Neural progenitor cell (in vitro differentiated cells): ENCODE data around the gene SCP2. TPM values are rescaled to one million over a fixed set of nuclear protein-coding genes. Genes with fewer than 3 reads are reported as not detected.

Experiments used
- DNase-seq: peaks from one replicate; pipeline ENCODE4 v3.0.0-alpha.2; 2016; ENCODE audit warnings: low spot score
- H2AFZ ChIP-seq: fragments of 200-600 bp; sonication (generic); replicated peaks from 2 replicates; pipeline ENCODE4 v1.6.1; 2016; ENCODE audit warnings: antibody characterized with exemption
- H3F3A ChIP-seq: fragments of 200-600 bp; sonication (generic); 2 replicates; pipeline ENCODE4 v1.6.1; 2016; ENCODE audit warnings: antibody characterized with exemption, low read depth
- H3K27ac ChIP-seq: fragments of 200-600 bp; sonication (generic); 2 replicates; pipeline ENCODE4 v1.5.1; 2016; ENCODE audit warnings: mild to moderate bottlenecking
- H3K27me3 ChIP-seq: fragments of 200-600 bp; sonication (generic); 2 replicates; pipeline ENCODE4 v1.6.1; 2016; ENCODE audit warnings: mild to moderate bottlenecking, moderate library complexity
- H3K36me3 ChIP-seq: fragments of 200-600 bp; sonication (generic); 2 replicates; pipeline ENCODE4 v1.5.1; 2016
- H3K4me1 ChIP-seq: fragments of 200-600 bp; sonication (generic); 2 replicates; pipeline ENCODE4 v1.6.1; 2016; ENCODE audit warnings: mixed run types
- H3K4me2 ChIP-seq: fragments of 200-600 bp; sonication (generic); 2 replicates; pipeline ENCODE4 v1.6.1; 2016
- H3K4me3 ChIP-seq: fragments of 200-600 bp; sonication (generic); 2 replicates; pipeline ENCODE4 v1.5.1; 2016
- H3K79me2 ChIP-seq: fragments of 200-600 bp; sonication (generic); 2 replicates; pipeline ENCODE4 v1.6.1; 2016; ENCODE audit warnings: low read depth
- H3K9ac ChIP-seq: fragments of 200-600 bp; sonication (generic); 2 replicates; pipeline ENCODE4 v1.6.1; 2016
- H3K9me3 ChIP-seq: fragments of 200-600 bp; sonication (generic); 2 replicates; pipeline ENCODE4 v1.5.1; 2016; ENCODE audit warnings: low read depth
- H4K20me1 ChIP-seq: fragments of 200-600 bp; sonication (generic); 2 replicates; pipeline ENCODE4 v1.6.1; 2016; ENCODE audit warnings: low read depth
- H3K27ac Mint-ChIP-seq: 3 replicates; pipeline ENCODE4 v1.8.0; 2021; ENCODE audit warnings: mixed read lengths
- H3K27me3 Mint-ChIP-seq: 2 replicates; pipeline ENCODE4 v1.8.0; 2022; ENCODE audit warnings: low read depth, mild to moderate bottlenecking, inconsistent platforms, moderate library complexity, mixed read lengths; ENCODE audit not compliant: insufficient read depth
- H3K36me3 Mint-ChIP-seq: 3 replicates; pipeline ENCODE4 v1.8.0; 2021; ENCODE audit warnings: mixed read lengths
- H3K4me1 Mint-ChIP-seq: 3 replicates; pipeline ENCODE4 v1.8.0; 2021; ENCODE audit warnings: mixed read lengths
- H3K4me3 Mint-ChIP-seq: 3 replicates; pipeline ENCODE4 v1.8.0; 2021; ENCODE audit warnings: mild to moderate bottlenecking, moderate library complexity, mixed read lengths
- H3K9me3 Mint-ChIP-seq: 3 replicates; pipeline ENCODE4 v1.8.0; 2020; ENCODE audit warnings: mixed read lengths
- EZH2 ChIP-seq: fragments of 200-600 bp; sonication (generic); IDR thresholded peaks from 2 replicates; pipeline ENCODE4 v1.6.1; 2017; ENCODE audit warnings: antibody characterized with exemption, mild to moderate bottlenecking, moderate library complexity
- EZH2phosphoT487 ChIP-seq: fragments of 200-600 bp; sonication (generic); IDR thresholded peaks from 2 replicates; pipeline ENCODE4 v1.6.1; 2017; ENCODE audit warnings: antibody characterized with exemption
- total RNA-seq: library from RNA; depleted of rRNA; stranded (reverse); fragments of >200 nt; gene quantifications from 2 replicates; pipeline ENCODE4 v1.2.3, GENCODE V29; 2015; ENCODE audit warnings: low replicate concordance
- TF ChIP-seq, protein P1 (sequence below): fragments of 200-600 bp; sonication (generic); IDR thresholded peaks from 2 replicates; pipeline ENCODE4 v1.5.1; 2017; ENCODE audit warnings: antibody characterized with exemption, mild to moderate bottlenecking

SCP2 gene
- total RNA-seq, 1 donor from 2014 or later = 101 TPM

DNA sequence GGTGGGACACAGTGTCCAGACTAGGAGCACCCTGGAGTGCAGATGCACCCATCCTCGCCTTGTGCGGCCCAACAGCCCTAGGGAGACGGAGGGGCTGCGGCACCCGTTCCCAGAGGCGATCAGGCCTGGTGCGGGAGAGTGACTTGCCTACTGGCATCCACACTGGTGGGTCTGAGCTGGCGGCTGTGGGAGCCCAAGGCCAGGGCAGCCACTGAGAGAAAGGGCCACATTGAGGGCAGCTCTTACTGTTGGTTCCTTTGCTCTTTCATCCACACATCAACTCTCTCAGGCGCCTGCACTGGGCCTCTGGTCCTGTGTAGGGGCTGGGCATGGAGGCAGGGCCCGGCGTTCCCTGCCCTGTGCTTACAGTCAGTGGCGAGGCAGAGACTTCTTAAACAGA lies 143.5 kb downstream of the SCP2 start:
- Histone ChIP-seq H3K4me2 (no peak overlapping the region), H2AFZ (no peak overlapping the region), H3K79me2 (no peaks in the 10 kb centered on the region), H3K27ac (no peak overlapping the region), H4K20me1 (no peaks in the 10 kb centered on the region), H3K27me3 (no peaks in the 10 kb centered on the region), H3K9me3 (no peaks in the 10 kb centered on the region), H3K9ac (no peak overlapping the region), H3F3A (no peaks in the 10 kb centered on the region), H3K4me3 (no peak overlapping the region), H3K4me1 (peaks cover 14% of the 10 kb centered on the region), H3K36me3 (no peaks in the 10 kb centered on the region)
- H3K4me1 Mint-ChIP-seq = peaks cover 22% of the 10 kb centered on the region
- H3K9me3 Mint-ChIP-seq = peaks cover 2% of the 10 kb centered on the region
- DNase-seq = no peak
- H3K27me3 Mint-ChIP-seq = peaks cover 23% of the 10 kb centered on the region
- no peaks in the 10 kb centered on the region for H3K36me3 Mint-ChIP-seq
- no peak overlapping the region for H3K27ac Mint-ChIP-seq
- TF ChIP-seq EZH2phosphoT487 (no peak), EZH2 (no peak)
- TF ChIP-seq, protein P1, sequence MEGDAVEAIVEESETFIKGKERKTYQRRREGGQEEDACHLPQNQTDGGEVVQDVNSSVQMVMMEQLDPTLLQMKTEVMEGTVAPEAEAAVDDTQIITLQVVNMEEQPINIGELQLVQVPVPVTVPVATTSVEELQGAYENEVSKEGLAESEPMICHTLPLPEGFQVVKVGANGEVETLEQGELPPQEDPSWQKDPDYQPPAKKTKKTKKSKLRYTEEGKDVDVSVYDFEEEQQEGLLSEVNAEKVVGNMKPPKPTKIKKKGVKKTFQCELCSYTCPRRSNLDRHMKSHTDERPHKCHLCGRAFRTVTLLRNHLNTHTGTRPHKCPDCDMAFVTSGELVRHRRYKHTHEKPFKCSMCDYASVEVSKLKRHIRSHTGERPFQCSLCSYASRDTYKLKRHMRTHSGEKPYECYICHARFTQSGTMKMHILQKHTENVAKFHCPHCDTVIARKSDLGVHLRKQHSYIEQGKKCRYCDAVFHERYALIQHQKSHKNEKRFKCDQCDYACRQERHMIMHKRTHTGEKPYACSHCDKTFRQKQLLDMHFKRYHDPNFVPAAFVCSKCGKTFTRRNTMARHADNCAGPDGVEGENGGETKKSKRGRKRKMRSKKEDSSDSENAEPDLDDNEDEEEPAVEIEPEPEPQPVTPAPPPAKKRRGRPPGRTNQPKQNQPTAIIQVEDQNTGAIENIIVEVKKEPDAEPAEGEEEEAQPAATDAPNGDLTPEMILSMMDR = no peak
- no peak overlapping the region for H3K4me3 Mint-ChIP-seq

- H3K79me2 ChIP-seq = no peaks in the 10 kb centered on the region
- Mint-ChIP-seq H3K27ac (no peak overlapping the region), H3K4me1 (peaks cover 22% of the 10 kb centered on the region), H3K9me3 (peaks cover 2% of the 10 kb centered on the region), H3K27me3 (peaks cover 25% of the 10 kb centered on the region), H3K4me3 (no peak overlapping the region), H3K36me3 (no peaks in the 10 kb centered on the region)
- no peak overlapping the region for H3K27ac ChIP-seq
- H3K36me3 ChIP-seq = no peaks in the 10 kb centered on the region
- no peak for TF ChIP-seq EZH2phosphoT487
- TF ChIP-seq, protein P1 = no peak
- no peak for TF ChIP-seq EZH2
- H3K4me1 ChIP-seq = peaks cover 15% of the 10 kb centered on the region
- H3K4me2 ChIP-seq = no peak overlapping the region
- no peak overlapping the region for H3K9ac ChIP-seq
- no peak overlapping the region for H3K4me3 ChIP-seq
- DNase-seq = no peak
- H3F3A ChIP-seq = no peaks in the 10 kb centered on the region
- no peak overlapping the region for H2AFZ ChIP-seq
- no peaks in the 10 kb centered on the region for H3K9me3 ChIP-seq
- no peaks in the 10 kb centered on the region for H3K27me3 ChIP-seq
- H4K20me1 ChIP-seq = no peaks in the 10 kb centered on the region
Observed at GRCh38 chr1:53071167-53071865, 144.2 kb downstream of the SCP2 start.

- peaks cover 20% of the 10 kb centered on the region for H3K4me1 ChIP-seq
- Mint-ChIP-seq H3K27ac (no peak overlapping the region), H3K4me3 (no peak overlapping the region), H3K27me3 (peaks cover 19% of the 10 kb centered on the region), H3K4me1 (peaks cover 20% of the 10 kb centered on the region), H3K36me3 (no peaks in the 10 kb centered on the region), H3K9me3 (peaks cover 2% of the 10 kb centered on the region)
- H3F3A ChIP-seq = no peaks in the 10 kb centered on the region
- no peak overlapping the region for H3K27ac ChIP-seq
- TF ChIP-seq, protein P1 = no peak
- no peak for TF ChIP-seq EZH2
- H3K9ac ChIP-seq = no peak overlapping the region
- no peak overlapping the region for H3K4me3 ChIP-seq
- H3K9me3 ChIP-seq = no peaks in the 10 kb centered on the region
- H3K36me3 ChIP-seq = no peaks in the 10 kb centered on the region
- no peaks in the 10 kb centered on the region for H4K20me1 ChIP-seq
- no peak for DNase-seq
- H3K27me3 ChIP-seq = no peaks in the 10 kb centered on the region
- no peak overlapping the region for H3K4me2 ChIP-seq
- no peaks in the 10 kb centered on the region for H3K79me2 ChIP-seq
- no peak overlapping the region for H2AFZ ChIP-seq
Observed at GRCh38 chr1:53071915-53072314, 144.8 kb downstream of the SCP2 start.
